ENCODE measurements around the gene CCDC85C. TPM values are rescaled to one million over a fixed set of nuclear protein-coding genes. Genes with fewer than 3 reads are reported as not detected.
A peak's percentile ranks its signal among the peaks of the same experiment; 100 is the strongest.

CCDC85C gene
- total RNA-seq, 2 donors from 2014 or later, result 54.0 to 73.4 TPM

GRCh38 chr14:99578541-99579101 lies 25.4 kb downstream of the CCDC85C start:
- Histone ChIP-seq H3K4me3 (no peak overlapping the region), H3K36me3 (no peaks in the 10 kb centered on the region), H3K4me1 (peaks cover 49% of the 10 kb centered on the region), H3K27me3 (no peaks in the 10 kb centered on the region), H3K9me3 (no peaks in the 10 kb centered on the region), H3K27ac (peak overlapping the region; percentile 45), H3K9ac (ENCODE audit: low read depth in 2 of 2, low read length in 2 of 2) (peak overlapping the region in 1 of 2 donors; percentile 89)
- intact Hi-C loops (cut with DNase I), result no loop called here
- DNase-seq, result no peak
- TF ChIP-seq CTCF (IDR thresholded peaks at IDR 0.05), result no peak

GRCh38 chr14:99576761-99577705 lies 27.0 kb downstream of the CCDC85C start:
- Histone ChIP-seq H3K9ac (ENCODE audit: low read depth in 2 of 2, low read length in 2 of 2) (peak overlapping the region in 1 of 2 donors; percentile 12), H3K4me3 (no peak overlapping the region), H3K27me3 (no peaks in the 10 kb centered on the region), H3K9me3 (no peaks in the 10 kb centered on the region), H3K4me1 (peaks cover 65% of the 10 kb centered on the region), H3K27ac (no peak overlapping the region), H3K36me3 (no peaks in the 10 kb centered on the region)
- no peak for DNase-seq
- no peak for TF ChIP-seq CTCF (IDR thresholded peaks at IDR 0.05)
- intact Hi-C loops (cut with DNase I), result no loop called here

GRCh38 chr14:99576304-99576703 lies 27.7 kb downstream of the CCDC85C start:
- H3K27me3 ChIP-seq, result no peaks in the 10 kb centered on the region
- H3K4me1 ChIP-seq, result peaks cover 72% of the 10 kb centered on the region
- no peak for DNase-seq
- H3K9ac ChIP-seq (ENCODE audit: low read depth in 2 of 2, low read length in 2 of 2), result peak overlapping the region; percentile 12 to 37
- no peaks in the 10 kb centered on the region for H3K36me3 ChIP-seq
- no peak for TF ChIP-seq CTCF (IDR thresholded peaks at IDR 0.05)
- intact Hi-C loops (cut with DNase I), result no loop called here
- H3K27ac ChIP-seq, result peak overlapping the region; percentile 44
- H3K4me3 ChIP-seq, result no peak overlapping the region
- H3K9me3 ChIP-seq, result no peaks in the 10 kb centered on the region

- Histone ChIP-seq H3K36me3 (no peaks in the 10 kb centered on the region), H3K27me3 (no peaks in the 10 kb centered on the region), H3K27ac (peak overlapping the region; percentile 44), H3K9ac (ENCODE audit: low read depth in 2 of 2, low read length in 2 of 2) (peak overlapping the region in 1 of 2 donors; percentile 75), H3K4me3 (no peak overlapping the region), H3K4me1 (peaks cover 74% of the 10 kb centered on the region), H3K9me3 (no peaks in the 10 kb centered on the region)
- TF ChIP-seq CTCF (IDR thresholded peaks at IDR 0.05), result no peak
- peak; percentile 79 for DNase-seq
- intact Hi-C loops (cut with DNase I), result no loop called here
Measured at GRCh38 chr14:99575043-99576023, 28.7 kb downstream of the CCDC85C start.

Data from colonic mucosa (tissue), 4 donors.